Stomach smooth muscle (tissue), 2 donors: ENCODE measurements around the gene MARCHF5.
"Not testable (repeated sequence)": the region's sequence is repeated elsewhere in the genome, so short reads cannot be mapped to it uniquely, and the experiment has no call there.

Experiments used
- H3K27ac ChIP-seq: one replicate; pipeline ENCODE4 v1.7.0; 2013; ENCODE audit warnings: mild to moderate bottlenecking, low read length, inconsistent platforms
- H3K27me3 ChIP-seq, 2 donors: one replicate each; pipeline ENCODE4 v1.7.0; 2013; ENCODE audit warnings: low read length in 2 of 2; ENCODE audit not compliant: insufficient read depth in 2 of 2, control insufficient read depth in 1 of 2
- H3K36me3 ChIP-seq, 2 donors: one replicate each; pipeline ENCODE4 v1.7.0; 2013; ENCODE audit warnings: low read length in 2 of 2; ENCODE audit not compliant: control insufficient read depth in 2 of 2, insufficient read depth in 2 of 2
- H3K4me1 ChIP-seq: one replicate; pipeline ENCODE4 v1.7.0; 2013; ENCODE audit warnings: low read length; ENCODE audit not compliant: control insufficient read depth, insufficient read depth
- H3K4me3 ChIP-seq, 2 donors: one replicate each; pipeline ENCODE4 v1.7.0; 2013; ENCODE audit warnings: low read length in 2 of 2
- H3K9ac ChIP-seq, 2 donors: one replicate each; pipeline ENCODE4 v1.7.0; 2013; ENCODE audit warnings: low read length in 2 of 2, mild to moderate bottlenecking in 1 of 2
- H3K9me3 ChIP-seq, 2 donors: one replicate each; pipeline ENCODE4 v1.7.0; 2013; ENCODE audit warnings: low read length in 2 of 2; ENCODE audit not compliant: control insufficient read depth in 2 of 2
- donor health status: healthy.
- donor health status: Pancreatic carcinoma.

MARCHF5 gene

DNA sequence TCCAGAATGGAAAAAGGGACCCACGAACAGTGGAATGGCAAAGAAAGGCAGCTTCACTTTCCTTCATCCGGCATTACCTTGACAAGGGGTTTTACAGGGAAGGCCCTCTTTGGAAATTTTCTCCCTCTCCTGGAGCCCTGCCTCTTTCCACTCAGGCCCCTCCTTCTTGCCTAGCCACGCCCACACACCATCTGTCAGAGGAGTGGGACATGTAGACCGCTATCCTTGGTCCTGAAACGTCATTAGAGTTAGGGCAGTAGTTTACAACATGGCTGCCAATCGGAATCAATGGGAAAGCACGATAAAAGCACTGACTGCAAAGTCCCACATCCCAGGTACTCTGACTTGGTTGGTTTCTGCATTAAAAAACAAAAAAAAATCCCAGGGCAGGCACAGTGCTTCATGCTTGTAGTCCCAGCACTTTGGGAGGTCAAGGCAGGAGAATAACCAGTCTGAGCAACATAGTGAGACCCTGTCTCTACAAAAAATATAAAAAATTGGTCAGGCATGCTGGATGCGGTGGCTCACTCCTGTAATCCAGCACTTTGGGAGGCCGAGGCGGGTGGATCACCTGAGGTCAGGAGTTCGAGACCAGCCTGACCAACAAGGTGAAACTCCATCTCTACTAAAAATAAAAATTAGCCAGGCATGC is 96.4 kb downstream of the MARCHF5 start:
- no peak overlapping the region for H3K9ac ChIP-seq
- no peaks in the 10 kb centered on the region for H3K4me1 ChIP-seq
- peaks cover 0 to 4% of the 10 kb centered on the region in 2 donors for H3K9me3 ChIP-seq
- no peaks in the 10 kb centered on the region for H3K36me3 ChIP-seq
- H3K27ac ChIP-seq, result no peak overlapping the region
- H3K4me3 ChIP-seq, result no peak overlapping the region
- peaks cover 0 to 3% of the 10 kb centered on the region in 2 donors for H3K27me3 ChIP-seq

DNA sequence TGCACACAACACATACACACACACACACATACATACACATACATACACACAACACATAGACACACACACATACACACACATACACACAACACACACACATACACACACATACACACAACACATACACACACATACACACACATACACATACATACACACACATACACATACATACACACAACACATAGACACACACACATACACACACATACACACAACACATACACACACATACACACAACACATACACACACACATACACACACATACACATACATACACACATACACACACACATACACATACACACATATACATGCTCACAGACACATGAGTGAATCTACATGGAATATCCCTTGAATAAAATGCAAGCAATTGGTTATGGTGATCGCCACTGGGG is 102.2 kb downstream of the MARCHF5 start:
- not testable (repeated sequence) for H3K27ac ChIP-seq, H3K4me1 ChIP-seq, H3K27me3 ChIP-seq, H3K9ac ChIP-seq, H3K9me3 ChIP-seq, H3K4me3 ChIP-seq, H3K36me3 ChIP-seq

DNA sequence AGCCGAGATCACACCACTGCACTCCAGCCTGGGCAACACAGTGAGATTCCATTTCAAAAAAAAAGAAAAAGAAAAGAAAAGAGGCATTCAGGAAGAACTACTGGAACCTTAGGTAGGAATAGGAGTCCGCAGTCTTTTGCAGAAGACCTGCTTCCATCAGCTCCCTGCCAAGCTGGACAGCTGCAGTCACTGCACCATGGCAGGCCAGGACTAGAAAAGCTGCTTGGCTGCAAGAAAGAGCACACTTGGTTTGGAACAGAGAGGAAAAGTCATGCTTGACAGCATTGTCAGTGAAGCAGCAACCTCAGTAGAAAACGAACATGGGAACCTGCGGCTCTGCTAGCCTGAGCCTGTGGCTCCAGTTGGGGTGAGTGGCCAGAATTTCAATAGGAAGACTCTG is 104.3 kb downstream of the MARCHF5 start:
- no peak overlapping the region for H3K4me3 ChIP-seq
- H3K4me1 ChIP-seq, result no peaks in the 10 kb centered on the region
- no peak overlapping the region for H3K27ac ChIP-seq
- H3K36me3 ChIP-seq, result no peaks in the 10 kb centered on the region
- no peak overlapping the region for H3K9ac ChIP-seq
- no peaks in the 10 kb centered on the region for H3K27me3 ChIP-seq
- H3K9me3 ChIP-seq, result peaks cover 0 to 4% of the 10 kb centered on the region in 2 donors

DNA sequence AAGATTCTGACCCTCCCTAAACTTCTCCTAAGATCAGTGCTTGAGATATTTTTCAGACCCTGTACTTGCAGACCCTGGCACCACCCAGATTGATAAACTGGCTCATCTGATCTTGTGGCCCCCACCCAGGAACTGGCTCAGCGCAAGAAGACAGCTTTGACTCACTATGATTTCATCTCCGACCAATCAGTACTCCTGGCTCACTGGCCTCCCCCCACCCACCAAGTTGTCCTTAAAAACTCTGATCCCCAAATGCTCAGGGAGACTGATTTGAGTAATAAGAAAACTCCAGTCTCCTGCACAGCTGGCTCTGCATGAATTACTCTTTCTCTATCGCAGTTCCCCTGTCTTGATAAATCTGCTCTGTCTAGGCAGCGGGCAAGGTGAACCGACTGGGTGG is 111.3 kb downstream of the MARCHF5 start:
- not testable (repeated sequence) for H3K36me3 ChIP-seq, H3K9me3 ChIP-seq, H3K27ac ChIP-seq, H3K9ac ChIP-seq, H3K4me1 ChIP-seq, H3K4me3 ChIP-seq, H3K27me3 ChIP-seq
